Activated naive CD4-positive, alpha-beta T cell treated with anti-CD3 and anti-CD28 coated beads, Interleukin-2, amount 50 U/mL, for 16 hours (primary cell): Measurements from ENCODE around the gene MBP.
A peak's percentile ranks its signal among the peaks of the same experiment; 100 is the strongest.

Source experiments
- DNase-seq: peaks from one replicate; pipeline ENCODE4 v3.0.0-alpha.2; 2020

MBP gene

GRCh38 chr18:77060151-77060550 is 72.4 kb downstream of the MBP start:
- DNase-seq = no peak

- DNase-seq = no peak
Measured at GRCh38 chr18:77059294-77059916, 73.2 kb downstream of the MBP start.

GRCh38 chr18:77058290-77058835 is 74.2 kb downstream of the MBP start:
- no peak for DNase-seq

- no peak for DNase-seq
Measured at GRCh38 chr18:77057006-77057395, 75.6 kb downstream of the MBP start.

GRCh38 chr18:77056344-77057005 is 76.1 kb downstream of the MBP start:
- DNase-seq = no peak

GRCh38 chr18:77055429-77056300 is 76.9 kb downstream of the MBP start:
- no peak for DNase-seq

GRCh38 chr18:77054606-77055428 is 77.8 kb downstream of the MBP start:
- DNase-seq = peak; percentile 70

- DNase-seq = no peak
Measured at GRCh38 chr18:77054288-77054605, 78.3 kb downstream of the MBP start.

GRCh38 chr18:77053616-77054287 is 78.8 kb downstream of the MBP start:
- no peak for DNase-seq

- no peak for DNase-seq
Measured at GRCh38 chr18:77052983-77053309, 79.6 kb downstream of the MBP start.

- DNase-seq = no peak
Measured at GRCh38 chr18:77052297-77052982, 80.1 kb downstream of the MBP start.

GRCh38 chr18:77051581-77052296 is 80.8 kb downstream of the MBP start:
- DNase-seq = no peak

- DNase-seq = no peak
Measured at GRCh38 chr18:77049938-77050337, 82.6 kb downstream of the MBP start.

GRCh38 chr18:77047803-77048419 is 84.7 kb downstream of the MBP start:
- no peak for DNase-seq

- no peak for DNase-seq
Measured at GRCh38 chr18:77046994-77047393, 85.6 kb downstream of the MBP start.

GRCh38 chr18:77046409-77046808 is 86.2 kb downstream of the MBP start:
- DNase-seq = no peak

GRCh38 chr18:77045677-77046076 is 86.9 kb downstream of the MBP start:
- no peak for DNase-seq

- DNase-seq = no peak
Measured at GRCh38 chr18:77044866-77045664, 87.5 kb downstream of the MBP start.

GRCh38 chr18:77043541-77044280 is 88.9 kb downstream of the MBP start:
- no peak for DNase-seq
